AG08395 (cell line): ENCODE data around the gene NDUFB2.
"Not testable (repeated sequence)": the region's sequence is repeated elsewhere in the genome, so short reads cannot be mapped to it uniquely, and the experiment has no call there.

Experiments
- DNase-seq: peaks from one replicate; pipeline ENCODE4 v3.0.0; 2012; ENCODE audit warnings: mixed read lengths, low spot score

NDUFB2 gene

GRCh38 chr7:140689199-140690152 is 7.0 kb upstream of the NDUFB2 start:
- no peak for DNase-seq

- DNase-seq = no peak
These were observed 5.0 kb upstream of the NDUFB2 start for GRCh38 chr7:140691376-140692045.

- not testable (repeated sequence) for DNase-seq
These were observed 2.7 kb upstream of the NDUFB2 start for GRCh38 chr7:140693849-140694248.

DNA sequence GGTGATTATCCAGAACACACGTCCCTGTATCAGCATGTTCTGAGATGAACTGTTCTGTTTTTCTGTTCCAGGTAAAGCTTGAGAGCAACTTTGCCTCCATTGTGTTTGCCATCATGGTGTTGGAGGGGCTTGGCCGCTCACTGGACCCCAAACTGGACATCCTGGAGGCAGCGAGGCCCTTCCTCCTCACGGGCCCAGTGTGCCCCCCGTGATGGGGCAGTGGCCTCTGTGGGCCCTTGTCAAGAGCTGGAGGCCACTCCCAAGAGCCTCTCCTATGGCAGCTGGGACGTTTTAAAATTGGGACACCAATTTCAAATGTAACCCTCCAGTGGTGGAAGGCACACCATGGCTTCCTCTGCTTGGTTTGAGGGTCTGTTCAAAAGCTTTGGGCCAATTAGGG is 1.9 kb upstream of the NDUFB2 start:
- DNase-seq = no peak

DNA sequence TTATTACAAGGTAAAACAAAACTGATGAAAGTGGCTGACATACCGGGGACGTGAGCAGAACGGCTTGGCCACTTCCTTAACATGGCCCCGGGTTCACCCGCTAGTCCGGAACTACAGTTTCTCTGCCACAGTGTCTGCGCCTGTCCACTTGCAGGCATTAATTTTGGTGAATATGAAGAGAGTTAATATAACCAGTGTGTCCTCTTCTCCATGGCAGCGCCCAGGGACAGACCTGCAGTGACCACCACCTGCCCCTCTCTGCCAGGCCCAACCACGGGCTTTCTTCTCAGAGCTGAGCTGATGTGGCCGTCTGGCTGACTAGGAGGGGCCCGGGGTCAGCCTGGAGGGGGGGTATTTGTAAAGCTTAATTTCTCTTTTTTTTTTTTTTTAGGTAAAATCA is 1.1 kb upstream of the NDUFB2 start:
- no peak for DNase-seq

DNA sequence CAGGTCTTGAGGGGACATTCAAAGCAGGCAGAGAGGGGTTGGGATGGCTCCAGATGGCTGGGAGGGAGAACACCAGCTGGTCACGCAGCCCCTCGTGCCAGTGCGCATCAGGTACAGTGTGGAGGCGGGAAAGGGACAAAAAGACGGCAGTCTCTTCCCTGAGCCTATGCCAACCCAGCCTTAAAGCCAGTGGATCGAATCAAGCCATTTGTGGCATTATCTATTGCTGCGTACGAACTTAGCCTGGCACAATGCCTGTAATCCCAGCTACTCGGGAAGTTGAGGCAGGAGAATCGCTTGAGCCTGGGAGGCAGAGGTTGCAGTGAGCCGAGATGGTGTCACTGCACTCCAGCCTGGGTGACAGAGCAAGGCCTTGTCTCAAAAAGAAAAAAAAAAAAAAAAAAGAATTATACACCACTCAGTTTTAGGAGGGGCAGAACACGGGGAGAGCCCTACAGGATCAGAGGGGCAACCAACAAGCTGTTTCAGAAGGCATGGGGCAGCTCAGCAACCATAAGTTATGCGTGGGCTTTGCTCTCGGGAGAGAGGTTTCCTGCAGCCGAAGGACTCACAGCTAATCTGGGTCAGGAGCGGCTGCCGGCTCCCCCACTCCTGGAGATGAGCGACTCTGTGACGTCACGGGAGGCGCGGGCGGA is 356 bp upstream of the NDUFB2 start:
- peak; percentile 98 for DNase-seq

GRCh38 chr7:140697447-140698143 is 1.1 kb downstream of the NDUFB2 start:
- peak; percentile 61 for DNase-seq

DNA sequence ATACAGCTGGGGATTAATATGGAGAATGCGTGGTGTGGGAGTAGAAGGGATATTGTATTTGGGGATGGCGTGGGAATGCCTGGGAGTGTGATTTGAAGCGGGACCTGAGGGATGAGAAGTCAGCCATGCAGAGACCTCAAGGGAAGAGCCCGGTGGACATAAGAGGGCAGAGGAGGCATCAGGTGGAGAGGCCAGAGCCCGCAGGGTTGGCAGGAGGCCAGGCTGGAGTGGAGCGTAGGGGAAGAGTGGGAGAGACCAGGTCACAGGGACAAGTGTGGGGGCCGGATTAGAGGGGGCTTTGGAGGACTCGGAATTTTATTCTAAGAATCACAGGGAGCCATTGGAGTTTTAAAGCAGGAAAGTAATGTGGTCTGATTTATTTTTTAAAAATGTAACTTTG is 2.0 kb downstream of the NDUFB2 start:
- no peak for DNase-seq

GRCh38 chr7:140702774-140703173 is 6.3 kb downstream of the NDUFB2 start:
- no peak for DNase-seq

DNA sequence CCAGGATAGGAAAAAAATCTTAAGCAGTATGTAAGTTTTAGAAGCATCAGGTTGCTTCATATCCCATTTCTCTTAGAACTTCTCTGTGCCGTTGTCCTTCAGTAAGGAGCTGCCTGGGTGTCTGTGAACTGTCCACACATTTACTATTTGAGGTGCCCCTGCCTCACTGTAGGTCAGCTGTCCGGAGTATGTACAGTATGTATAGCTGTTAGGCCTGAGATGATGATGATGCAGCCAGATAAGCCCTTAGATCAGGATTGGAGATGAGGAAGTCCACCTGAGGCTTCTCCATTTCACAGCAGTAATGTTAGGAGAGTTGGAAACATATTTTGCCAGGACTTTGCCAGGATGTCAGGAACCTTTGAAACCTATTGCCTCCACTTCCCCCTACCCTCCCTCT is 7.7 kb downstream of the NDUFB2 start:
- no peak for DNase-seq

DNA sequence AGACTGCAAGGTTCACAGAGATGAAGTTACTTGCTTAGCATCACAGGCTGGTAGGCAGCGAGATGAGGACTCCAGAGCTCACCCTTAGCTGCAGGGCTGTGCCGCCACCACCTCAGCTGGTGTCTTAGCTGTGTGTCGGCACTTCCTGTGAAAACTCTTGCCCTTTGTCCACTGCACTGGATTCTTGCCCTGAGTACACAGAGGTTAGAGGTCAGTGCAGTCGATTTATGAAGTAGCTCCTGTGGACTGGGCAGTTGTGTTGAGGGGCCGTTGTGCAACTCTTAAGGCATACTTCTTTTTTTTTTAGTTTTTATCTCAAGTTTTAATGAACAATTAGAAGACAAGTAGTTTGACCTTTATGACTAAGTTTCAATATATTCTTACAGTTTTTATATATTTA is 10.6 kb downstream of the NDUFB2 start:
- no peak for DNase-seq

- DNase-seq = not testable (repeated sequence)
These were observed 12.3 kb downstream of the NDUFB2 start for GRCh38 chr7:140708764-140709163.

- DNase-seq = not testable (repeated sequence)
These were observed 15.9 kb downstream of the NDUFB2 start for GRCh38 chr7:140712392-140712791.

DNA sequence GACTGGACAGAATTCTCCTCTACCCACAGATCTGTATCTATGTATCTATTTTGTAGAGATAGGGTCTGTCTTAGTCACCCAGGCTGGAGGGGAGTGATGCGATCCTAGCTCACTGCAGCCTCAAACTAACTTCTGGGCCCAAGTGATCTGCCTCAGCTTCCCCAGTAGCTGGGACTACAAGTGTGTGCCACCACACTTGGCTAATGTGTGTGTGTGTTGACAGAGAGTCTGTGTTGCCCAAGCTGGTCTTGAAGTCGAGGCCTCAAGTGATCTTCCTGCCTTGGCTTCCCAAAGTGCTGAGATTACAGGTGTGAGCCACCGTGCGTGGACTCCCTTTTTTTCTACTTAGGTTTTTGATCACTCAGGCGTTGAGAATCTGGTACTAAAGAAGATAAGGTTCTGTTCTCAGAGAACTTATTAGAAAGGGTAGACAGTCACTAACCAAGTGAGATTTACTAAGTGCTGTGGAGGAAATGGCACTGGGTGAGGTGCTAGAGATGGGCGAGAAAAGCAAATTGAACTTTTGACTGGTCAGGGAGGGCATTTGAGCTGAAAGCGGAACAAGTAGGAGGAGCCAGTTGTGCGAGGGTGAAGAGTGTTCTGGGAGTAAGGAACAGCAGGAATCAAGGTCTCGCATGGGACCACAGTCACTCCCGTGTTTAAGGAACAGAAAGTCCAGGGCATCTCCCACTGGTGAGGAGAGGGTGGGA is 18.0 kb downstream of the NDUFB2 start:
- DNase-seq = no peak

DNA sequence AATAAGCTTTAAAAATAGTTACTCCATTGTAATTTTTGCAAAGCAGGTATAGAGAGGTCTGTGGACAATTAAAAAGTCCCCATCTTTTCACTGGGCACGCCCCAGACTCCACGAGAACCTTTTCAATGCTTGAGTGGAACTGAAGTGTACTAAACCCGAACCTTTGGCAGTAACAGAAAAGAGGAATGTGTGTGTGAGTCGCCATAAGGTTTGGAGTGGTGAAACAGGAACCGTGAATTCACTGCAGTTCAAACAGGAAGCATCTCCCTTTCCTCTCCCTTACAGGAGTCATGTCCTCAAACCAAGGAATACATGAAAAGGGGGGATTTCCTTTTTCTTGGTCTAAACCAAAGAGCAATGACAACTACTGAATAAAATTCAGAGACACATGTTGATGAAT is 23.2 kb downstream of the NDUFB2 start:
- no peak for DNase-seq

GRCh38 chr7:140722254-140722653 is 25.7 kb downstream of the NDUFB2 start:
- no peak for DNase-seq

GRCh38 chr7:140723006-140723405 is 26.5 kb downstream of the NDUFB2 start:
- DNase-seq = no peak

DNA sequence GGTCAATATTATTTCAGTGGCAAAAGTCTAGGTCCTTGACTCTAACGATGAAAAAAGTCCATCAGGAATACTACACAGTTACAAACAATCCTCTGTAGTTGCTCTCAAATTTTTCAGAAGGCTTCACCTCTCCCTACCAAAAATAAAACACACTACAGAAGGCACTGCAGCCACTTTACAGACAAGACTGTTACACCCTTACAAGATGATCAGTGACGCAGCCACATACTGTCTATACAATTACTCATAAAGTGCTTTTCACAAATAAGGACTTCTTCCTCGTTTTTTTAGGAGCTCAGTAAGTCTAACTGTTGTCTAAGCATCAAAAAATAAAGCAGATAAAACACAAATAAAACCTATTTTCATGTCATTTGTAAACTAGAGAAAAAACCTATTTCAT is 27.1 kb downstream of the NDUFB2 start:
- DNase-seq = no peak

DNA sequence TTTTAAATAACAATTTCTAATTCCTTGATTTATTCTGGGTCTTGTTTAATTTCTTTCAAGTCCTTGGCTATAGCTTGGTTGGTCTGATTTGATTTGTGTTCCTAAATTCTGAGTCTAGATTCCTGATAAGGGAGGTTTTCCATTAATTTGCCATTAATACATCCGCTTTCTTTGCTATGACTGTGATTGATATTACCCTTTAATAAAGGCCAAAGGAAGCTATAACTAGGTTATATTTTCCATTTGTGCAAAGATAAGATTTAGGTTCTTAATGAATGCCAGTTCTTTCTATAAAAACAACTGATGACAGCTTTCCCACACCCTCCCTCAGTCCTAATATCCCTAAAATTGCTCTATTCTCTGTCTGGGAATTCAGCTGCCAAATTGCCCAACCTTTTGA is 28.2 kb downstream of the NDUFB2 start:
- no peak for DNase-seq

DNA sequence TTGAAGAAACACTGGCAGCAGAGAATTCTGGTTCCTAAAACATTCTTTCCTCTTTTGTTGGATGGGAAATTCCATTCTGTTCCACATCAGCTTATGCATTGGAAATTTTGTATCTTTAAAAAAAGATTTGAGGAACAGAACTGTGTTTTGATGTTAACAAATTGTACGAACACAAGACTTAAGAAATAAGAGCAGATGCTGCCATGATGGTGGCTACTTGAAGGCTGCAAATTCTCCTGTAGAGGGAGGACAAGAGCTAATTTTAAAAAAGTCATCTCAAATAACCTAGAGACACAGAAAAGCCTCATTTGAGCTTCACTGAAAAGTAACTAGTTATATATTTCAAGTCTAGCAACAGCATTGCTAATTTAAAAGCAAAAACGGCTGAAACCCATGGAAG is 29.8 kb downstream of the NDUFB2 start:
- peak; percentile 26 for DNase-seq

- DNase-seq = no peak
These were observed 35.9 kb downstream of the NDUFB2 start for GRCh38 chr7:140732416-140732815.

GRCh38 chr7:140734096-140734495 is 37.6 kb downstream of the NDUFB2 start:
- DNase-seq = no peak
